HT1080 (cell line): Measurements from ENCODE around the gene DET1. TPM values are rescaled to one million over a fixed set of nuclear protein-coding genes. Genes with fewer than 3 reads are reported as not detected.
"Not testable (repeated sequence)": the region's sequence is repeated elsewhere in the genome, so short reads cannot be mapped to it uniquely, and the experiment has no call there.

ENCODE experiments used
- DNase-seq: peaks from one replicate; pipeline ENCODE4 v3.0.0-alpha.2; 2015; ENCODE audit warnings: low read depth
- total RNA-seq: library from RNA; depleted of rRNA; stranded (reverse); fragments of >200 nt; shearing (Covaris generic); gene quantifications from 2 replicates; pipeline ENCODE4 v1.2.3, GENCODE V29; 2014

The DET1 gene
- total RNA-seq, 1 experiment from 2014 or later = 7.3 TPM

DNA sequence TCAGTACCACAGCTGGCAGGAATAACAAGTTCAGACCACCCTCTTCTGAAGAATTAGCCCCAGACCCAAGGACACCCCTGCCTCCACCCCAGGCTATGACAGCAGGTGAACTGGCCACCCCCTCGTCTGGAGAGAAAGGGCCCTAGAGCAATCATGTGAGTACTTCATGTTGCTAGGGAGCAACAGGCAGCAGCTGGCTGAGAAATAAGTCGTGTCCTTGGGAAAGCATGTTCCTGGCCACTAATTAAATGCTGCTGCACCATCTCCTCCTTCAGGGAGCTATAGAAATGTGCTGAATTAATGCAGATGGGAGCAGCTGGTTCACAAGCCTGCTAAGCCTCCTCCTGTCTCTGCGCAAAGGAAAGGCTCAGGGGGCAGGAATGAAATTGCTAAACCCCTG lies 47.5 kb downstream of the DET1 start:
- no peak for DNase-seq

DNA sequence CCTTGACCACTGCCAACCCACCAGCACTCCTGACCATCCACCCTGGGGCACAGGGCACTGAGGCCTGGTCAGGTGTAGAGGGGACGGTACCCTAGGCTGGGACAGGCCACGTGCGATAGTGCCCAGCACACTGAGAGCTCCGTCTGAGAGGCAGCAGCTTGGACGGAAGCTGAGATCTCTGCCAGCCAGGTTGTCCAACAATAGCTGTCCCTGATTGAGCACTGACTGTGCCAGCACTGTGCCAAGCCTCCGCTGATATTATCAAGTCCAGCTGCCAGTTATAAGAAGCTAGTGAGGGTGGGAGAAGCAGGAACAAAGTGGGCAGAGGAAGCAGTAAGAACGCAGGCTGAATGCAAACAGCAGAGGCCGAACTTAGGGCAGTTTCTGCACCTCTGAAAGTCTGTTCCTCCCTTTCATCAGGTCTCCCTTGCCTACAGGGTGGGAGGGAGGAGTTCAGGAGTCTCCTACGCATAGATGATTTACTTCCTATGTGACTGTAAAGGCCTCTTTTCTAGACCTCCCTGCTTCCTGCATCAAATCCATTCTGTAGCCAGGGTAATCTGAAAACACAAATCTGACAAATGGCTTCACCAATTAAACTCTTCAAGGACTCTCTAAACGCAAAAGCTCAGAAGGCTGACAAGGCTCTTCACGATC lies 49.2 kb downstream of the DET1 start:
- no peak for DNase-seq

DNA sequence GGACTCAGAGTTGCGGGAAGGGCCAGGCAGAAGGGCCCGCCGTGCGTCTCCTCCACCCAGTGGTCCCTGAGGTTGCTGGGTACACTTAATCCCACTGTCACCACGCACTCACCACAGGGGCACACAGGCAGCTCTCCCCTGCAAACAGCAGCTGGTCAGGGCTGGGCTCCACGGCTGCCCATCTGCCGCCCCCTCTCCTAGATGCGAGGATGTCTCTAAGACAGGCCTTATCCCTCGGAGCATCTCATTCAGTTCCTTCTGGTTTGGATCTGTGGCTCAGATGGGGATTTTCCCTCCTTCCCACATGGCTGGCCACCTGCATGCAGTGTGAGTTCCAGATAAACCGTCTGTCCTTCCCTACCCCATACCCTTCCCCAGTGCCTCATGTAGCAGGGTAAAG lies 52.6 kb downstream of the DET1 start:
- DNase-seq = no peak

DNA sequence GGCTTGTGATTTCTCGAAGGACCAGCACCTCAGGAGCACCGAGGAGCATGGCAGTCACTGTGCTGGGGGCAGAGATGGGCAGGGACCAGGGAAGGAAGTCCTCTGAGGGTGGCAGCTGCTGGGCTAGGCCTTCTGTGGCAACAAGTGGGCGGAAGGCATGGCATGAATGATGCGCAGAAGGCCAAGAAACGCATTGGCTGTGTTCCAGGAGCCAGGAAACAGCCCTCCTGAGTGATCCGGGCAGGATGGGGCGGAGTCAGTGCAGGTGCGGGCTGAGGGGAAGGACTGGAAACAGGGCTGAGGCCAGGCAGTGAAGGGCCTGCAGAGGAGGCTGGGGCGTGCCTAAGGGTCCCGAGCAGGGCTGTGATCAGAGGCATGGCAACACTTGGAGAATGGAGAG lies 55.3 kb downstream of the DET1 start:
- DNase-seq = no peak

DNA sequence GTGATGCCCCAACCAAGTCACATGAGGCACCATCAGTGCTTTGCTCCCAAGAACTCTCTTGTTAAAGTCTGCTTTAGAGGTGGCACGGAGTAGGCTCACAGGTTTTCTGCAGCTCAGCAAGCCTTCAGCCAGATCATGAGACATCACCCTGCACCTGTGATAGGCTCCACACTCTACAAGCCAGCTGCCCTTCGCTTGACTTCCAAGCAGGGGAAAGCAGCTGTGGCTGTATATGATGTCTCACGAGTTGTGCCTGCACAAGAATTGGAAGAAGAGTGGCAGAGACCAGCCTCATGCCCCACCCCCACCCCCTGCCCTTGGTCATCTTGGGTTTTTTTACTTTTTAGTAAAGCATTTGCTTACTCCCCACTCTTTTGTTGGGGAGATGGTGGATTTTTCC lies 56.4 kb downstream of the DET1 start:
- no peak for DNase-seq

DNA sequence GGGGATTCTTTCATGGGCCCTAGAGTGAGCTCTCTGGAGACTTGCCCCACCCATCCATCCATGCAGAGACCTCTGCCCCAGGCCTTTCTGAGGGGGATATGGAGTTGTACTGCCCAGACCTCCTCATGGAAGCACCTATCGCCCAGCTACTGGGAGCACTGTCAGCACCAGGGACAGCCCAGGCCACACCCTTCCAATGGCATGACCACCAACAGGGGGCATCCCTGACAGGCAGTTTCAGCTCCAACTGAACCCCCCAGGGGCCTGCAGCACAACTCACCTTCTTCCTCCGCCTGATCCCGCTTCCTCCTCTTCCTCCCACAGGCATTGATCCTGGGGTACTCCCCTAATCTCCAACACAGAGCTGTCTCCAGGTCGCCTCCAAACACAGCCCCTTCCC lies 57.2 kb downstream of the DET1 start:
- DNase-seq = no peak

DNA sequence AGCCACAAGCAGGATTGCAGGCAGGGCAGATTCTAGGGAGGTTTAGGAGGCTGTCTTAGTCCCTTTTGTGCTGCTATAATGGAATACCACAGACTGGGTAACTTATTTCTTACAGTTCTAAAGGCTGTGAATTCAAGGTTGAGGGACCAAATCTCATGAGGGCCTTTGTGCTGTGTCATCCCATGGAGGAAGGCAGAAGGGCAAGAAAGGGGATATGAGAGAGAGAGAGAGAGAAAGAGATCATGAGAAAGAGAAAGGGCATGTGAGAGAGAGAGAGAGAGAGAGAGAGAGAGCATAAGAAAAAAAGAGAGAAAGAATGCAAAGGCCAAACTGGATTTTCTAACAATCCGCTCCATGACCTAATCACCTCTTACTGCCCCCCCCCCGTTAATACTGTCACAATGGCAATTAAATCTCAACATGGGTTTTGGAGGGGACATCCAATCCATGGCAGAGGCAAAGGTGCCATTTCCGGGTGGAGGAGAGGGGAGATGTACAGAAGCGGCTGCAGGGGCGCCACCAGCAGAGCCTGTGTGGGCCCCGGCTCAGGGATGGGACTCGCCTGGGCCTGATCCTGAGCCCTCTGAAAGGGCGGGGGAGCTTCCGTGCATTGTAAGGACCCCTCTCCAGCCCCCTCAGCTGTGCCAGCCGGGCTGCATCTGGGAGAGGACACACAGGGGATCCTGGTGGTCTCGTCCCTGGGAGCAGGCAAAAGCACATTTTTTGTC lies 58.5 kb downstream of the DET1 start:
- no peak for DNase-seq

DNA sequence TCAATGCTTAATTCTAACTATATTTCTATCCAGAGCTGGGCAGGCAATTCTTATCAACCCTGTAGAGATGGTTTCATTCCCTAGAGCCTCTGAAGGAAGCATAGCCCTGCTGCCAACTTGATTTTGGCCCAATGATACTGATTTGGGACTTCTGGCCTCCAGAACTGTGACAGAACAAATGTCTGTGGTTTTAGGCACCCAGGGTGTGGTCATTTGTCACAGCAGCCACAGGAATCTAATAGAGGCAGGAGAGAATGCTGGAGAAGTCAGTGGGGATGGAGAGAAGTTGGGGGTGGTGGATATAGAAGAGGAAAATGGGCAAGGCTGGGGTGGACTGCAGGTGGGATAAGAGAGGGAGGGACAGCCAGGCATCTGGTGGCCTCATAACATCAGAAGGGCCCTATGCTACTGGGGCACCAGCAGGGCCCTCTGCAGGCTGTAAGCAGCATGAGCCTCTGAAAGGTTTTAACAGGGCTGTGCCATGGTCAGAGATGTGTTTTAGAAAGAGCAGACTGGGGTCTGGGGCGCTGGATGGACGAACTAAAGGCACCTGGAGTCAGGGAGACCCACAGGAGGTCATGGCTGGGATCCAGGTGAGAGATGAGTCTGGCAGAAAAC lies 59.2 kb downstream of the DET1 start:
- no peak for DNase-seq

DNA sequence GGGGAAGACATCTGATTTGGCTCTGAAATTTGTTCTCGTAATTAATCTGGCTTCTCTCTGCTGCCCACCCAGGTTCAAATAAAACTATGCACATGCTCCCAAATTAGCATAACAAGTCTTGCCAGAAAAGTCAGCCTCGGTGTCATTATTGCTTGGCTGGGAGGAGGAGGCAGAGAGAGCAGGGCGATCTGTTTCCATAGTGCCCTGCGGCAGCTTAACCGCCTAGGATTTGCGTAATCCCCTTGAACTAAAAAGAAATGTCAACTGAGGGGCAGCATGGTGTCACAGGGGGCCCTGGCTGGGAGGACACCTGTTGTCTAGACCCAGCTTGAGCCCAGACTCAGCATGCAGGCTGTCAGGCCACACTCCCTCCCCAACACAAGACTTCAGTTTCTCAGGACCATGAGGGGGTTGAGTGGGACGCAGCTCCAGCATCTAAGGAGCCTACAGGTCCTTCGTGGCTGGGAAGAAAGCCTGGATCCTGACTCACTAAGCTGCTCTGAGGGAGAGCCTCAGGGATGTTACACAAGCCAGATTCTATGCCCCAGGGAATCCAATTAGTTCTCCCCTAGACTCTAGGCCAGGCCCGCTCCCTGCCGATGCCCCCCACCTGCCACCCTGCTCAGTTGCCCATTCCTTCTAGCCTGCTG lies 61.7 kb downstream of the DET1 start:
- no peak for DNase-seq

DNA sequence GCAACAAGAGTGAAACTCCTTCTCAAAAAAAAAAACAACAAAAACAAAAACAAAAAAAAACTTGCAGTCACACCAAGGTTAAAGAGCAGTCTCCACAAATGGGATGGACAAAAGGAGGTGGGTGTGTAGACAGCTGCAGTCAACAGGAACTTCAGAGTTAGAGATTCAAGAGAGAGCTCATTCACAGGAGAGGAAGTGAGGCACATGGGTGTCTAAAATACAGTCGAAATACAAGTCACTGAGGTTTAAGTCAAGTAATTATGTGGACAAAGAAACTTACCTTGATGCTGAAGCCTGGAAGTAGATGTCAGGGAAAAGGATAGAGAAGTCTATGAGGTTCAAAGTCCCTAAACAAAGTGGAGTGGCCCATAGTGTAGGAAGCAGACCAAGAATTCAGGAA lies 64.2 kb downstream of the DET1 start:
- no peak for DNase-seq

DNA sequence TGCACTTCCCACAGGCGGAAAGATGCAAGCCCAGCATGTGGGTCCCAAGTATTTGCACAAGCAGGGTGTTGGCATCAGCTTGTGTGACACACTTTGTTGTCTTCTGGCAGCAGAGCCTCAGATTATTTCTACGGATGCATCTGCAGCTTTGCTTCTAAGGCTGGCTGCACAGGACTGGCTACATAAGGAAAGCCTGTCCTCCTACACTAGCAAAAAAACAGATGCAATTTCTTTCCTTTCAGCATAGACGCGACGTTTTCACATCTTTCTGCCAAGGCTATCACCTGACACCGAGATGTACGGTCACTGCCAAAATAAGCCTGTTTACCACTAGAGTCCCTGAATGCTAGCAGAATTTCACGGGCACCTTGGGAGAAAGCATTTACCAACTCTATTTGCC lies 65.5 kb downstream of the DET1 start:
- no peak for DNase-seq

DNA sequence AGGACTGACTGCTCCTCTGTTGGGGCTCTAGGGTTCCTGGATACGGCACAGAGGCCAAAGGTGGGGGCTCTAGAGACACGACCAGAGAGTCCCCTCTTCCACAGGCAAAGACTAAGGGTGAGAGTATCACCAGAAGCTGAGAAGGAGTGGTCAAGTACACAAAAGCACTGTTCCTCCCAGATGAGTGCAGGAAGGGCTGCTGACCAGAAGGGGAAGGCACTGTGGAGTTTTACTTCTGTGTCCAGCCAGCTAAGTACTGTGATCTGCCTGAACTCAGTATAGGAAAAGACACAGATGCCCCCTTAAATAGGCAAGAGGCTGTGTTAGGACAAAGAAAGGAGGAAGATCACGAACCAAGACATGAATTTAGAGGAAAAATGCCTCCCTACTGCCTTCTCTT lies 67.3 kb downstream of the DET1 start:
- DNase-seq = no peak

DNA sequence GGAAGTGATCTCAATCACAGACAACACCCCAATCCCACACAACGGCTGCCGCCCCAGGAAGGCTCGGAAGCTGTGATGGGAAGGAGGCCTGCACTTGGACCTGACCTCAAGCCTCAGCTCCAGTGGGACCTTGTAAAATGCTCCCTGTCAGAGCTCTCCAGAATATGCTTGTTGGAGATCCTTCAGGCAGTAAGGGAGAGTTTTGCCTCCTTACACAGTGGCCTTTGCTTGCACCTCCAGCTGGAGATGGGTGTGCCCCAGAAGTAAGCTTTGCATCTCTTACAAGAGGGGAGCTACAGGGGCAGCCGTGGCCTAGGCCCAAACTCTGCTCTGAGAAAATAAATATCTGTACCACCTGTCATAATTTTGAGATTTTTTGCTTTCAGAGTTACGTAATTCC lies 68.6 kb downstream of the DET1 start:
- no peak for DNase-seq

DNA sequence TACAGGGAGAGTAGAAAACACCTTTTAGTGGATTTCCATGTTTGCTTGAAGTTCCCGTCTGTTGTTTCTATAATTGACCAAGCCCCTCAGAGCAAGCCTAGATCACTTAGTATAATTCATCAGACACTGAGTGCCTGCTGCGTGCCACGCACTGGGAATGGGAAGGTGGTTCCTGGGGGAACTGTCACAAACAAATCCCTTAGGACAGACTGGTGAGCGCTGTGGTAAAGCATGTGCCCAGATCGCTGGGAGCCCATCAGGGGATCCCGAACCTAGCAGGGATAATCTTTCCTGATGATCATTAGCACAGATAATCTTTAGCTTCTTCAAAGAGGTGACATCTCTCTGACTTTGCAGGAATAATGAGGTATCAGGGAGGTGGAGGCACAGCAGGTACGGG lies 69.4 kb downstream of the DET1 start:
- no peak for DNase-seq

DNA sequence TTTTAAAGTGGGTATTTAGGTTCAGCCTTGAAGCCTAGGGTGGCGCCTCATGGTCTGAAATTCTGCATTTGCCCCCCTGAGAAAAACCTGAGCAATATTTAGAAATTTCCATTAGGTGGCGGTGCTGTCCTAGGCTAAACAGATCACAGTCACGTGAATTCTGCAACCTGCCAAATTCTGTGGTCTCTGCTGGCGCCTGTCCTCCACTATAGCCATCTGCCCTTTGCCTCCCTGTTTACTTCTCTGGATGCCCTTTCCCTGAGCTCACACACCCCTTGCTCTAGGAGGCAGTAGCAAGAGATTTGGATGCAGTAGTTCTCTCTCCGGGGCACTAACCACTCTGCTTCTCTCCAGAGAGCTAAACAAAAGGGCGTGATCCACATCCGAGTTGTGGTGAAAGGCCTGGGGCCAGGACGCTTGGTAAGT lies 69.8 kb downstream of the DET1 start:
- peak; percentile 38 for DNase-seq

DNA sequence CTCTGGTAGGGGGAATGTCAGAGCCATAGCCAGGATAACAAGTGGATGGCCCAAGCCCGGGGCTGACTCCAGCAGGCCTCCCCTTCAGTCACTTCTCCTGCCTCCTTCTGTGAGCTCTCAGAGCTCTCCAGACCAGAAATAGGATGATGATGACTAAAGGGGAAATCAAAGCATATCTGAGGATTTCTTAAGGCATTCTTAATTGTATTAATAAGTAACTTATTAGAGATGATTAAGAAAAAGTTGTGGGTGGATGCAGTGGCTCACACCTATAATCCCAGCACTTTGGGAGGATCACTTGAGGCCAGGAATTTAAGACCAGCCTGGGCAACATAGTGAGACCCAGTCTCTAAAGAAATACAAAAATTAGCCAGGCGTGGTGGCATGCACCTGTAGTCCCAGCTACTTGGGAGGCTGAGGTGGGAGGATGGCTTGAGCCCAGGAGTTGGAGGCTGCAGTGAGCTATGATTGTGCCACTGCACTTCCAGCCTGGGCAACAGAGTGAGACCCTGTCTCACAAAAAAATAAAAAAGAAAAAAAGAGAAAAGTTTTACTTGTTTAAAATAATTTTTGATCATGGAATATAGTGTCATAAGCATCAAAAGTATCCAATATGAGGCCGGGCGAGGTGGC lies 72.7 kb downstream of the DET1 start:
- DNase-seq = not testable (repeated sequence)

DNA sequence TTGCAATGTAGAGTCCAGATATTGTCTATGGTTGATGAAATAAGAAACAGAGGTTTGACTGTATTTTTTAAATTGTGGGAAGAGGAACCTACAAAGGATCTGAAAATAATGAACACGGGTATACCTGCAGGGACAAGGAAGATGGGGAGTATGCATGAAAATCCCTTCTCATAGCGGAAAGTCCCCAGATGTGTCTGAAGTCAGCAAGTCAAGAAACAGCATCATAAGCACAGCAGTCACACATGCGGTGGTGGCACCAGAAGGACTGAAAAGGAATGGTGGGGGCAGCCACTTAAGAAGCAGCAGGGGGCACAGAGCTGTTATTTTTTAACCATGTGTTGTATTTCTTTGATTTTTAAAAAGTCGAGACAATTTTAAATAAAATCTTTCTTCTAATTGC lies 74.3 kb downstream of the DET1 start:
- DNase-seq = no peak

DNA sequence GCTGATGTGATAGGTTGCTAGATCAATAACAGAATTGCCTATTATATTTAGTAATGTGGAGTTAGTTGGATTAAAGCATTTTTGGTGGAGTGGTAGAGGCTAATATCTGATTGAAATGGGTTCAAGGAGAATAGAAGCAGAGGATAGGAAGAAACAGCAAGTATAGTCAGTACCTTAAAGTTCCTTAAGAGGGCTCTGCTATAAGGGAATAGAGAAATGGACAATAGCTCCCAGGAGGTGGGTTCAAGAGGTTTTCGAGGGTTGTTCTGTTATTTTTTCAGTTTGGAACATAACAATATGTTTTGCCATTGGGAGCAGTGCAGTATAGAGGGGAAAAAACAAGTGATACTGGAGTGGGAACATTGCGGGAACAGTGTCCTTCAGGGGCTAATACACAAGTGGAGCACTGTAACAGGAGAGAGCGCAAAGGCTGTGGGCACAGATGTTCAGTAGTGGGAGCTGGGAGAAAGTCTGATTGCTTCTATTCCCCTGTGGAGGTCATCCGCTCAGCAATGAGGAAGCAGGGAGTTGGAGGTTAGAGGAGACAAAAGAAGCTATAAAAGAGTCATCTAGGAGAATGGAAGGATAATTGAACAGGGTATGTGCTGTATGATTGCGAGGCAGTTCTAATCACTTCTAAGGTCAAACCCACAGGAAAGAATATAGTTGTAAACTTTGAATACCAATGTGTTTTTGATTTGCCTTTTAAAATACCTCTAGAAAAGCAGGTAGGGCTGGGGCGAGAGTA lies 75.7 kb downstream of the DET1 start:
- no peak for DNase-seq

DNA sequence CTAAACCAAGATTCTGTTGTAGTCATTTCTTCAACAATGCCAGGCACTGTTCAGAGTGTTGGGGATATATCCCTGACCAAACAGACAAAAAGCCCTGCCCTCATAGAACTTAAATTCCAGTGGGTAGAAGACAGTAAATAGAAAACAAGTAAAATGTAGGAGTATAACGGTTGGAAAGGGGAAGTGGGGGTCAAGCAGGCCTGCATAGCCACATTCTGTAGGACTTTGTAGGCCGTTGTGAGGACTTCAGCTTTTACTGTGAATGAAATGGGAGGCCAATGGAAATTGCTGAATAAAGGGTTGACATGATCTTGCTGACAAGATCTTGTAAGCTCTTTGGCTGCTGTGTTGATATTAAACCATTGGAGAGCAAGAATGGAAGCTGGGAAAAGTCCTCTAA lies 77.2 kb downstream of the DET1 start:
- DNase-seq = no peak

DNA sequence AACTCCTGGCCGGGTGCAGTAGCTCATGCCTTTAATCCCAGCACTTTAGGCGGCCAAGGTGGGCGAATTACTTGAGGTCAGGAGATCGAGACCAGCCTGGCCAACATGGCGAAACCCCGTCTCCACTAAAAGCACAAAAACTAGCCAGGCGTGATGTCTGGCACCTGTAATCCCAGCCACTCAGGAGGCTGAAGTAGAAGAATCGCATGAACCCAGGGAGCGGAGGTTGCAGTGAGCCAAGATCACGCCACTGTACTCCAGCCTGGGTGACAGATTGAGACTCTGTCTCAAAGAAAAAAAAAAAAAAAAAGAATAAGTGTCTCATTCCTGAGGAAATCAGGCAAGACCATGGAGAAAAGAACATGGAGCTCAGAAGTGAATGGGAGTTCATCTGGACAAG lies 77.8 kb downstream of the DET1 start:
- not testable (repeated sequence) for DNase-seq

DNA sequence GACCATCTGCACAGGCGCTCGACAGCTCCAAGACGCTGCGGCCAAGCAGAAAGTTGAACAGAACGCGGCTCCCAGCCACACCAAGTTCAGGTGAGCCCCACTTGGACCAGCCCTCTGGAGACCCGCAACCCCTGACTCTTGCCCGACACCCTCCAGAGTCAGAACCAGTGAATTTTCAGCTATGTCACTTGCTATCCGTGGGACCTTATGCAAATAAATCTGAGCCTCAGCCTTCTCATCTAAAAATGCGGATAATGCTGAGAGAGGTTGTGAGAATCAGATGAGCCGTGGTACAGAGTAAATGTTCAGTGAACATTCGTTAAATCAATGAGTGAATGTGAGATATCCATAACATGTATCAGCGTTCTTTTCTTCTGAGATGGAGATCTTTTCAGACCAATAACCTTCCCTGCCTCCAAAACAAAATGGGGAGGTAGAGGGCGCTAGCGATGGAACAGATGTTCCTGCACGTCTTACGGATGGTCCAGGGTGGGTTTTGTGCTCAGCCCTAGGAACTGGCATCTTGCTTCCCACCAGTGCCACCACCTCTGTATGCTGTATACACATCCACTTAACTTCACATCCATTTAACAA lies 78.4 kb downstream of the DET1 start:
- DNase-seq = no peak
